PFSK-1 (cell line): ENCODE results near the gene STK32B.

Experiments
- FOXP2 ChIP-seq: optimal IDR thresholded peaks from 2 replicates; pipeline ENCODE3; 2011; ENCODE audit warnings: borderline replicate concordance, control low read depth, inconsistent platforms; ENCODE audit not compliant: insufficient read depth; ENCODE audit errors: extremely low read length, extremely low read depth
- POLR2AphosphoS5 ChIP-seq: IDR thresholded peaks from 2 replicates; pipeline ENCODE4 v1.6.1; 2012; ENCODE audit warnings: low read depth, mild to moderate bottlenecking, control low read depth, low read length, moderate library complexity
- REST ChIP-seq, 2 experiments: IDR thresholded peaks; 2 replicates each; pipeline versions ENCODE4 v1.6.1 to v1.8.0; 2011 to 2012; ENCODE audit warnings: low read depth in 2 of 2, low read length in 2 of 2, control low read depth in 1 of 2, inconsistent platforms in 1 of 2, mild to moderate bottlenecking in 1 of 2, moderate library complexity in 1 of 2; ENCODE audit not compliant: insufficient read depth in 1 of 2
- SIN3A ChIP-seq: IDR thresholded peaks from 2 replicates; pipeline ENCODE4 v1.6.1; 2012; ENCODE audit warnings: mild to moderate bottlenecking, low read length, moderate library complexity, borderline replicate concordance; ENCODE audit not compliant: insufficient read depth
- TAF1 ChIP-seq: IDR thresholded peaks from 2 replicates; pipeline ENCODE4 v1.6.1; 2012; ENCODE audit warnings: low read length, control low read depth, borderline replicate concordance; ENCODE audit not compliant: insufficient read depth

STK32B gene

DNA sequence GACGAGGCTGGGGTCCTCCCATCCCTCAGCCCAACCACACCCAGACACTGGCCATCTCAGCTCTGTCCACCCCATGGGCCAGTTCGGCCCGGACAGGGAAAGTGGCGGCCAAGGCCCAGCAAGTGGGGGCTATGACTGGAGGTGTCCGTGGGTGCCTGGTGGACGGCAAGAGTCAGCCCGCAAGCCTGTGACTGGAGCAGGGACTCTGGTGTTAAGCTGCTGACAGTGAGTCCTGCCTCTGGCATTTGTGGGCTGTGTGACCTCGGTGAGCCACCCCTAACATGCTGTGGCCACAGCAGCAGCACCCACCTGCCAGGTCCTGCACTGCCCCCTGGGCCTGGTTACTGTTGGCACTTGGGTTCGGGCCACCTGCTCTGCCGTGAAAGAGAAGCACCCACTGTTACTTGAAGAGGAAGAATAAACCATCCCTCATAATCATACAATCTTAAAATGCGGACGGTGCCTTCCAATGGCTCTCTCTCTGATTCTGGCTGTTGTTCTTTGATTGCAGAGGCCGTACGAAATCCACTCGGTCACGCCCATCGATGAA, 405.1 kb downstream of the STK32B start:
- TF ChIP-seq REST (IDR thresholded peaks at IDR 0.05; ENCODE audit: insufficient read depth in 1 of 2, low read depth in 2 of 2, low read length in 2 of 2) (no peak), POLR2AphosphoS5 (no peak), SIN3A (no peak), TAF1 (no peak), FOXP2 (no peak)

DNA sequence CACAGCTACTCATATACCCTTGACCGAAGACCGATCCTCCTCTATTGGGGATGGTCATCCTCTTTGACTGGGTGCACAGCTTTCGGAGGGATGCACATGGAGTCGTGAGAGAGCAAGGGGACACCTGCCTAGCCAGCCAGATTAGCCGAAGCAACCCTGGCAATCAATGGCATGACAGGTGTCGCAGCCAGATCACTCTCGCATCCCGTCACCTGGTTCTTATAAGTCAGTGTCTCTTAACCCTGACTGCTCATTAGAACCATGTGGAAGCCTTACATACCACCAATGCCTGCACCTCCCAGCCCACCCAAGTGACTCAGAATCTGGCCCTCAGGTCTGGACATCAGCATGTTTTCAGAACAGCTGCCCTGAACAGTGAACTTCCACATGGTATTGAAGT, 407.4 kb downstream of the STK32B start:
- TF ChIP-seq POLR2AphosphoS5, result no peak

DNA sequence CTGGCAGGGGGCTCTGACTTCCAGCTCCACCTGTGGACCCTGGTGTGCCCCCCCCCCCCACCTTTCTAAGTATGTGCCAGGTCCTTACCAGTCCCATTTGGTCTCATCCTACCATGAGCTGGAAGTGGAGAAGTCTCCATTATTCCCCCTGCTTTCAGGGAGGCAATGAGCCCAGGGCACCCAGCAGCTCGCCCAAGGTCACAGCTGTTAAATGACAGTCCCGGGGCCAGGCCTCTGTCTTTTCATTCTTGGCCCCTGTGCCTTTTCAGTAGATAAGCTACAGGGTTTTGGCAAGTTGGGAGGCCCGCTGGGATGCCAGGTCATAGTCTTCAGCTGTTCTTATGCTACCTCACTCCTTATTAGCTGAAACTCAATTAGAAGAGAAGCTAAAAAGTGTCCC, 408.0 kb downstream of the STK32B start:
- no peak for TF ChIP-seq POLR2AphosphoS5
- no peak for TF ChIP-seq REST (IDR thresholded peaks at IDR 0.05; ENCODE audit: insufficient read depth in 1 of 2, low read depth in 2 of 2, low read length in 2 of 2)
- TF ChIP-seq SIN3A, result no peak
- TF ChIP-seq TAF1, result no peak
- TF ChIP-seq FOXP2, result no peak

GRCh38 chr4:5460106-5460801, 409.0 kb downstream of the STK32B start:
- TF ChIP-seq TAF1 (no peak), POLR2AphosphoS5 (no peak), REST (IDR thresholded peaks at IDR 0.05; ENCODE audit: insufficient read depth in 1 of 2, low read depth in 2 of 2, low read length in 2 of 2) (no peak), FOXP2 (no peak), SIN3A (no peak)

DNA sequence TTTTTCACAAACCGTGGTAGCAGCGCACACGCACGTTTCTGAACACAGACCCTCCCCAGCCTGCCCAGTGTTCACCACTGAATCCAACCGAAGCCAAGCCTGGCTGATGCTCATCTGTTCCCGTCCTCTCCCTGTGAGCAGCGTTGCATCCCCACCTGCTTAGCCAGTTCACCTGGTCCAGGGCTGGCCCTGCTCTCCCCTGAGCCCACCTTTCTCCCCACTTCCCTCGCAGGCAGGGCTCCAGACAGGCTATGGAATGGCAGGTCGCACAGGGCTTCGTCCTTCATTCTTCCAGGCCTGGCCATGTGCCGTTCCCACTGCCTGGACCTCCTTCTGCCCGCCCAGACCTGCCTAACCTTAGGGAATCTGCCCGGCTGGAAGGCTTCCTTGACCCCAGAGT, 410.2 kb downstream of the STK32B start:
- TF ChIP-seq REST (IDR thresholded peaks at IDR 0.05; ENCODE audit: insufficient read depth in 1 of 2, low read depth in 2 of 2, low read length in 2 of 2) (no peak), POLR2AphosphoS5 (no peak), SIN3A (no peak), FOXP2 (no peak), TAF1 (no peak)
